Ishikawa (cell line): ENCODE measurements around the gene CPEB2.

Source experiments
- CEBPB ChIP-seq: IDR thresholded peaks from 2 replicates; pipeline ENCODE4 v1.6.1; 2012
- CREB1 ChIP-seq: IDR thresholded peaks from 2 replicates; pipeline ENCODE4 v1.6.1; 2012; ENCODE audit warnings: low read depth
- EGR1 ChIP-seq: IDR thresholded peaks from 2 replicates; pipeline ENCODE4 v1.6.1; 2012
- EP300 ChIP-seq: IDR thresholded peaks from 2 replicates; pipeline ENCODE4 v1.6.1; 2012; ENCODE audit warnings: borderline replicate concordance
- FOXM1 ChIP-seq: IDR thresholded peaks from 2 replicates; pipeline ENCODE4 v1.6.1; 2012; ENCODE audit warnings: low read depth, borderline replicate concordance
- NFIC ChIP-seq: IDR thresholded peaks from 2 replicates; pipeline ENCODE4 v1.6.1; 2012
- RAD21 ChIP-seq: IDR thresholded peaks from 2 replicates; pipeline ENCODE4 v1.6.1; 2012; ENCODE audit warnings: low read depth
- TAF1 ChIP-seq: IDR thresholded peaks from 2 replicates; pipeline ENCODE4 v1.6.1; 2012; ENCODE audit warnings: low read depth, mild to moderate bottlenecking
- TCF12 ChIP-seq: IDR thresholded peaks from 2 replicates; pipeline ENCODE4 v1.6.1; 2012; ENCODE audit warnings: low read depth
- TEAD4 ChIP-seq: IDR thresholded peaks from 2 replicates; pipeline ENCODE4 v1.6.1; 2012
- YY1 ChIP-seq: IDR thresholded peaks from 2 replicates; pipeline ENCODE4 v1.6.1; 2012; ENCODE audit warnings: low read depth
- ZBTB7A ChIP-seq: IDR thresholded peaks from 2 replicates; pipeline ENCODE4 v1.6.1; 2012; ENCODE audit warnings: low read depth
- TF ChIP-seq, protein P1 (sequence below): IDR thresholded peaks from 2 replicates; pipeline ENCODE4 v1.6.1; 2012; ENCODE audit warnings: low read depth, mild to moderate bottlenecking
- TF ChIP-seq, protein P2 (sequence below): IDR thresholded peaks from 2 replicates; pipeline ENCODE4 v1.6.1; 2012
- TF ChIP-seq, protein P3 (sequence below): IDR thresholded peaks from 2 replicates; pipeline ENCODE4 v1.6.1; 2012

CPEB2 gene

DNA sequence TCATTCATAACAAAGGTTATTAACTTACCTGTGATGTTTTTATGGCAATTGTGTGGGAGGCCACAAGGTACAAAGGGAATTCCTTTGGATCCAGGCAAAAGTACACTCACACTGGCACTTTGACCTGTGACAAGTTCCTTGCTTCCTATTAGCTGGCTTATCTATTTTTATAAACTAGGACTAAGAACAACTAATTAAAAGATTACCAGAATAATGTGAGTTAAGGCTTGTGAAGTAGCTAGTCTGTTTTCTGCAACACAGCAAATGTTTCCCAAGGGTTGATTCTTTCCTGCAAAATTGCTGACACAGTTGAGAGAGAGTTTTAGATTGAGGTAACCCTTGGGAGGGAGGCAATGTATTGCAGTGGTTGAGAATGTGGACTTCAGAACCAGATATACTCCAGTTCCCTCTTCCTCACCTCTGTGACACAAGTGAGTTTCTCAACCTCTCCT, 107.9 kb downstream of the CPEB2 start:
- TF ChIP-seq TEAD4 = no peak
- no peak for TF ChIP-seq TCF12
- TF ChIP-seq, protein P1, sequence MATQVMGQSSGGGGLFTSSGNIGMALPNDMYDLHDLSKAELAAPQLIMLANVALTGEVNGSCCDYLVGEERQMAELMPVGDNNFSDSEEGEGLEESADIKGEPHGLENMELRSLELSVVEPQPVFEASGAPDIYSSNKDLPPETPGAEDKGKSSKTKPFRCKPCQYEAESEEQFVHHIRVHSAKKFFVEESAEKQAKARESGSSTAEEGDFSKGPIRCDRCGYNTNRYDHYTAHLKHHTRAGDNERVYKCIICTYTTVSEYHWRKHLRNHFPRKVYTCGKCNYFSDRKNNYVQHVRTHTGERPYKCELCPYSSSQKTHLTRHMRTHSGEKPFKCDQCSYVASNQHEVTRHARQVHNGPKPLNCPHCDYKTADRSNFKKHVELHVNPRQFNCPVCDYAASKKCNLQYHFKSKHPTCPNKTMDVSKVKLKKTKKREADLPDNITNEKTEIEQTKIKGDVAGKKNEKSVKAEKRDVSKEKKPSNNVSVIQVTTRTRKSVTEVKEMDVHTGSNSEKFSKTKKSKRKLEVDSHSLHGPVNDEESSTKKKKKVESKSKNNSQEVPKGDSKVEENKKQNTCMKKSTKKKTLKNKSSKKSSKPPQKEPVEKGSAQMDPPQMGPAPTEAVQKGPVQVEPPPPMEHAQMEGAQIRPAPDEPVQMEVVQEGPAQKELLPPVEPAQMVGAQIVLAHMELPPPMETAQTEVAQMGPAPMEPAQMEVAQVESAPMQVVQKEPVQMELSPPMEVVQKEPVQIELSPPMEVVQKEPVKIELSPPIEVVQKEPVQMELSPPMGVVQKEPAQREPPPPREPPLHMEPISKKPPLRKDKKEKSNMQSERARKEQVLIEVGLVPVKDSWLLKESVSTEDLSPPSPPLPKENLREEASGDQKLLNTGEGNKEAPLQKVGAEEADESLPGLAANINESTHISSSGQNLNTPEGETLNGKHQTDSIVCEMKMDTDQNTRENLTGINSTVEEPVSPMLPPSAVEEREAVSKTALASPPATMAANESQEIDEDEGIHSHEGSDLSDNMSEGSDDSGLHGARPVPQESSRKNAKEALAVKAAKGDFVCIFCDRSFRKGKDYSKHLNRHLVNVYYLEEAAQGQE = no peak
- TF ChIP-seq EP300 = no peak
- TF ChIP-seq FOXM1 = no peak
- no peak for TF ChIP-seq ZBTB7A
- no peak for TF ChIP-seq EGR1
- TF ChIP-seq, protein P2, sequence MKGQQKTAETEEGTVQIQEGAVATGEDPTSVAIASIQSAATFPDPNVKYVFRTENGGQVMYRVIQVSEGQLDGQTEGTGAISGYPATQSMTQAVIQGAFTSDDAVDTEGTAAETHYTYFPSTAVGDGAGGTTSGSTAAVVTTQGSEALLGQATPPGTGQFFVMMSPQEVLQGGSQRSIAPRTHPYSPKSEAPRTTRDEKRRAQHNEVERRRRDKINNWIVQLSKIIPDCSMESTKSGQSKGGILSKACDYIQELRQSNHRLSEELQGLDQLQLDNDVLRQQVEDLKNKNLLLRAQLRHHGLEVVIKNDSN = no peak
- no peak for TF ChIP-seq TAF1
- TF ChIP-seq, protein P3, sequence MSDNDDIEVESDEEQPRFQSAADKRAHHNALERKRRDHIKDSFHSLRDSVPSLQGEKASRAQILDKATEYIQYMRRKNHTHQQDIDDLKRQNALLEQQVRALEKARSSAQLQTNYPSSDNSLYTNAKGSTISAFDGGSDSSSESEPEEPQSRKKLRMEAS = no peak
- TF ChIP-seq CREB1 = no peak
- no peak for TF ChIP-seq NFIC
- no peak for TF ChIP-seq RAD21
- no peak for TF ChIP-seq YY1
- no peak for TF ChIP-seq CEBPB

DNA sequence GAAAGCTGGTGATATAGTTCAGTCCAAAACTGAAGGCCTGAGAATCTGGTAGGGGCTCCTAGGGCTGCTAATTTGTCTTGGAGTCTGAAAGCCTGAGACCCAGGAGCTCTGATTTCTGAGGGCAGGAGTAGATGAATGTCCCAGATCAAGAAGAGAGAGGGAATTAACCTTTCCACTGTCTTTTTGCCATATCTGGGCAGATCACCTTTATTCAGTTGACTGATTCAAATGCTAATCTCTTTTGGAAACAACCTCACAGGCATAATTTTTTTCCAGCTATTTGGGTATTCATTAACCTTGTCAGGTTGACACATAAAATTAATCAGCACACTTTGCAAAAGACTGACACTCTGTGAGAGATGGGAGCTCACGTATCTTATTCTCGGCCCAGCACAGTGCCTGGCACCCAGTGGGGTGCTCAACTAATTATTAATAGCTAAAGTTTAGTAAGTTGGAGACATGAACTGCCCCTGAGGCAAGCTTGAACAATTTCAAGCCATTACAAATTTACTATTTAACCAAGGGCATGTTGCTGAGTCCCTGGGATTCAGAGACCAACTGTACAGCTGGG, 114.3 kb downstream of the CPEB2 start:
- TF ChIP-seq, protein P1 = no peak
- TF ChIP-seq RAD21 = no peak
- TF ChIP-seq, protein P3 = no peak
- no peak for TF ChIP-seq FOXM1
- no peak for TF ChIP-seq EP300
- no peak for TF ChIP-seq CEBPB
- TF ChIP-seq TAF1 = no peak
- TF ChIP-seq EGR1 = no peak
- no peak for TF ChIP-seq CREB1
- TF ChIP-seq YY1 = no peak
- TF ChIP-seq, protein P2 = no peak
- no peak for TF ChIP-seq TCF12
- TF ChIP-seq TEAD4 = no peak
- no peak for TF ChIP-seq NFIC
- TF ChIP-seq ZBTB7A = no peak

DNA sequence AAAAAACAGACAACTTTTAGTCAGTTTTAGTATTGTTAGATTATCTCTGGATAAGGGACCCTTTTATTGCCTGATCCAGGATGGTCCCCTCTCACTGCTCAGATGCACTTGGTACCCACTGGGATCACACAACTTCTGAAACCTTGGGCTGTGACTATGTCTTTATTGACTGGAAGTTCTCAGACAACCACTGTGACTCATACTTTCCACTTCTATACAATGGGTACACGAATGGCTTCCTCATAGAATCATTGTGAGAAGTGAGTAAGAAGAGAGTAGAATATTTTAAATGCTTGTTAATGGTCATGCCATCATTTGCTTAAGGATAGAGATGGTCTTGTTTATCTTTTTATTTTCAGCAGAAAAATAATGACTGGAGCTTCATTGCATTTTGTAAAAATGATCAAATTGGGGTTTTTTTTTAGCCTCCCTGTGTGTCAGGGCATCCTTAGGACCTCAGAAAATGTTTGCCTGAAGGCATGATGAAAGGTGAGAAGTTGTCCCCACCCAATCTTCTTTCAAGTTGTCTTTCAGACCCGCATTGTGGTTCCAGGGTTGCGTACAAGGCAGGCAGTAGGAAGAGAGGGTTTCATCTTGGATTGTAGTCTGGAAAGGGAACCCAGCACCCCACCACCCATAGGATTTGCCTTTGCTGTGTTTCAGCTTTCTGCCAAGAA, 115.1 kb downstream of the CPEB2 start:
- TF ChIP-seq NFIC (no peak), ZBTB7A (no peak), TAF1 (no peak), CEBPB (no peak)
- TF ChIP-seq, protein P2 = no peak

DNA sequence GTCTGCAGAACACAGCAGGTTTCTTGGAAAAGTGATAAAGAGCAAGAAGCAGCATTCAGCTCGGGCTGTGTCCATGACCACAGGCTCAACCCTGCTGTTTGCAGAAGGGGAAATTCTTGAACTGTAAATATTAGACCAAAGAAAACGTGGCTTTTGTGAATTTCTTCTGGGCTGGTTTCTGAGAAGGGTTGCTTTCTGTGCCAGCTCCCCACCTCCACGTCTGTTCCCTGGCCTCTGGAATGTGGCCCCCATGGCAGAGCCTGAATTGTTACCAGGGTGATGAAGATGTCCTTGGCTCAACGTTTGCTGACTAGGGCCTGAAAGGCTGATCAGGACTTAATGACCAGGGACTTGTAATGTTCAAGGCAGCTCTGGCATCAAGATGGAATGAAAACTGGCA, 116.0 kb downstream of the CPEB2 start:
- TF ChIP-seq TEAD4 (no peak), TAF1 (no peak), CEBPB (no peak), ZBTB7A (no peak), NFIC (no peak), FOXM1 (no peak), EGR1 (no peak), EP300 (no peak), TCF12 (no peak), RAD21 (no peak), YY1 (no peak), CREB1 (no peak)
- TF ChIP-seq, protein P3 = no peak
- TF ChIP-seq, protein P1 = no peak
- TF ChIP-seq, protein P2 = no peak
